ENCODE measurements around the gene IGFL1. TPM values are rescaled to one million over a fixed set of nuclear protein-coding genes. Genes with fewer than 3 reads are reported as not detected.
"Not testable (repeated sequence)": the region's sequence is repeated elsewhere in the genome, so short reads cannot be mapped to it uniquely, and the experiment has no call there.

The IGFL1 gene
- total RNA-seq, 1 donor from 2014 or later, result not detected

- peaks cover 26% of the 10 kb centered on the region for H3K27me3 ChIP-seq
- intact Hi-C loops (cut with DNase I), result no loop called here
- H3K4me1 ChIP-seq, result no peaks in the 10 kb centered on the region
- H3K27ac ChIP-seq, result no peak overlapping the region
- DNase-seq (no peak), ATAC-seq (peak; percentile 69)
- no peaks in the 10 kb centered on the region for H3K36me3 ChIP-seq
- H3K9me3 ChIP-seq, result no peaks in the 10 kb centered on the region
- no peak overlapping the region for H3K4me3 ChIP-seq
- TF ChIP-seq CTCF (IDR thresholded peaks at IDR 0.05), result no peak
Measured at GRCh38 chr19:46192992-46193650, 36.4 kb upstream of the IGFL1 start.

GRCh38 chr19:46193678-46194077 lies 35.9 kb upstream of the IGFL1 start:
- ATAC-seq, result no peak
- H3K9me3 ChIP-seq, result no peaks in the 10 kb centered on the region
- H3K4me1 ChIP-seq, result no peaks in the 10 kb centered on the region
- TF ChIP-seq CTCF (IDR thresholded peaks at IDR 0.05), result no peak
- no peaks in the 10 kb centered on the region for H3K36me3 ChIP-seq
- intact Hi-C loops (cut with DNase I), result no loop called here
- DNase-seq, result no peak
- H3K27me3 ChIP-seq, result peaks cover 21% of the 10 kb centered on the region
- no peak overlapping the region for H3K27ac ChIP-seq
- no peak overlapping the region for H3K4me3 ChIP-seq

GRCh38 chr19:46195104-46195503 lies 34.4 kb upstream of the IGFL1 start:
- TF ChIP-seq CTCF (IDR thresholded peaks at IDR 0.05), result no peak
- no peaks in the 10 kb centered on the region for H3K9me3 ChIP-seq
- H3K27ac ChIP-seq, result no peak overlapping the region
- H3K4me1 ChIP-seq, result no peaks in the 10 kb centered on the region
- ATAC-seq (no peak), DNase-seq (no peak)
- no peak overlapping the region for H3K4me3 ChIP-seq
- intact Hi-C loops (cut with DNase I), result no loop called here
- H3K27me3 ChIP-seq, result peaks cover 10% of the 10 kb centered on the region
- no peaks in the 10 kb centered on the region for H3K36me3 ChIP-seq

- H3K27me3 ChIP-seq; H3K27ac ChIP-seq; ATAC-seq; H3K9me3 ChIP-seq; intact Hi-C loops (cut with DNase I); DNase-seq; H3K4me1 ChIP-seq; H3K36me3 ChIP-seq; H3K4me3 ChIP-seq: not testable (repeated sequence)
Measured at GRCh38 chr19:46195919-46196318, 33.6 kb upstream of the IGFL1 start.

GRCh38 chr19:46196410-46197124 lies 33.0 kb upstream of the IGFL1 start:
- H3K27ac ChIP-seq, result no peak overlapping the region
- H3K4me3 ChIP-seq, result no peak overlapping the region
- DNase-seq, result no peak
- TF ChIP-seq CTCF (IDR thresholded peaks at IDR 0.05), result no peak
- no peaks in the 10 kb centered on the region for H3K36me3 ChIP-seq
- no peaks in the 10 kb centered on the region for H3K9me3 ChIP-seq
- intact Hi-C loops (cut with DNase I), result no loop called here
- no peaks in the 10 kb centered on the region for H3K4me1 ChIP-seq
- peaks cover 6% of the 10 kb centered on the region for H3K27me3 ChIP-seq
- ATAC-seq, result no peak

- ATAC-seq (no peak), DNase-seq (no peak)
- Histone ChIP-seq H3K36me3 (no peaks in the 10 kb centered on the region), H3K4me3 (no peak overlapping the region), H3K4me1 (no peaks in the 10 kb centered on the region), H3K27ac (no peak overlapping the region), H3K27me3 (peaks cover 6% of the 10 kb centered on the region), H3K9me3 (no peaks in the 10 kb centered on the region)
- TF ChIP-seq CTCF (IDR thresholded peaks at IDR 0.05), result no peak
- intact Hi-C loops (cut with DNase I), result no loop called here
Measured at GRCh38 chr19:46197314-46198070, 32.0 kb upstream of the IGFL1 start.
